Adrenal gland (tissue), 5 donors: ENCODE data around the gene FHIT.

Experiments
- CTCF ChIP-seq, 6 experiments: fragments of 450-650 bp in 4 of 6; fragments of 200-600 bp in 2 of 6; sonication (generic) in 1 of 6; IDR thresholded peaks; 1 replicate in 5 of 6; 2 replicates in 1 of 6; pipeline versions ENCODE4 v1.5.1 to v1.8.0; 2016 to 2021; ENCODE audit warnings: antibody characterized with exemption in 6 of 6, mild to moderate bottlenecking in 2 of 6, moderate library complexity in 1 of 6
- POLR2A ChIP-seq, 2 donors: fragments of 450-650 bp; IDR thresholded peaks; one replicate each; pipeline ENCODE4 v1.6.1; 2017; ENCODE audit warnings: antibody characterized with exemption in 2 of 2, mild to moderate bottlenecking in 2 of 2, moderate library complexity in 1 of 2
- donor health status: DM: no; HTN: no; CAD: no.

GRCh38 chr3:60629816-60630215, 621.4 kb downstream of the FHIT start:
- no peak for TF ChIP-seq CTCF (IDR thresholded peaks at IDR 0.05)
- no peak for TF ChIP-seq POLR2A (IDR thresholded peaks at IDR 0.05)
